GM19467 (cell line): ENCODE results near the gene RGL4.

Experiments
- ATAC-seq: cut with Tn5 transposase; IDR thresholded peaks from one replicate; pipeline ENCODE4 v1.9.1; 2021; ENCODE audit warnings: mild to moderate bottlenecking, moderate library complexity; ENCODE audit not compliant: unreplicated experiment

The RGL4 gene

DNA sequence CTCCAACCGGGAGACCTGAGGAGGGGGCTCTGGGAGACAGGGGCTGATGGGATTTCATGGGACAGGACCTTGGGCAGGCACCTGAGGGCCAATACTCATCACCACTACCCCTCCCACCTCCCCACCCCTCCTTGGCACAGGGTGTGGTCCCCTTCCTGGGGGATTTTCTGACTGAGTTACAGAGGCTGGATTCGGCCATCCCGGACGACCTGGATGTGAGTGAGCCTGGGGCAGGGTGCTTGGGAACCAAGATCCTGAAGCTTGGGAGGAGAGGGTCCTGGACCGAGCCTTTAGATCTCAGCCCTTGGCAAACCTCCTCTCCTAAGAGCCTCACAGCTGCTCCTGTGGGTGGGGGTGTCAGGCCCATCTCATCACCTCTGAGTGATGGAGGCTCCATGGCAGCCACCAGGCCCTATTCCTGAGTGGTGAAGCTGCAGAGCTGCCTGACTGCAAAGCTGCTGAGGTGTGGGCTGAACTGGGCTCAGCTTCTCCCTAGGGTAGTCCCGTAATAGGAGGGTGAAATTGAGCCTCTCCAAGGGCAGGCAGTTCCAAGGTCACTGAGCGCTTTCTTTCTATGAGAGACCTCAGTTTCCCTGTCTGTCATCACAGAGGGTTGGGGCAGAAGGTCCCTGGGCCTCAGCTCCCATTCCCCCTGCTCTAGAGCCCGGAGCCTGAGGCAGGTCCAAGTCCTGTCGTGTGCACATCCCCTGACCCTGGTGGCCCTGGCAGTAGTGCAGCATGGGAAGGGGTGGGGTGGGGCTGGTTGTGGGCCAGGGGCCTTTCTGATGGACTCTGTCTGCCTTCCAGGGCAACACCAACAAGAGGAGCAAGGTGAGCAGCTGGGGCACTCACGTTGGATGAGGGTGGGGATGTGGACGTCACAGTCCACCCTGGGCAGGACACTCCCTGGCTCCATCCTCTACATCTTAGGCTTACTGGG lies 6.5 kb downstream of the RGL4 start:
- no peak for ATAC-seq

DNA sequence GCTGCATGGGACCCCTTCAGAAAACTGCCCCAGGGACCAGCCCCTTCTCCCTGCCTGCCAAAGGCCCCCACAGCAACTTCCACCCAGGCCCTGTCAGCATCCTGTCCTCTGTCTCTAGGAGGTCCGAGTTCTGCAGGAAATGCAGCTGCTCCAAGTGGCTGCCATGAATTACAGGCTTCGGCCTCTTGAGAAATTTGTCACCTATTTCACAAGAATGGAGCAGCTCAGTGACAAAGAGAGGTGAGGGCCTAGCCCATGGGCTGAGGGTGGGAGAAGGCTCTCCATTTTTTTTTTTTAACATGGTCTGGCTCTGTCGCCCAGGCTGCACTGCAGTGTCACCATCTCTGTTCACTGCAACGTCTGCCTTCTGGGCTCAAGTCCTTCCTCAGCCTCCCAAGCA lies 7.3 kb downstream of the RGL4 start:
- no peak for ATAC-seq

DNA sequence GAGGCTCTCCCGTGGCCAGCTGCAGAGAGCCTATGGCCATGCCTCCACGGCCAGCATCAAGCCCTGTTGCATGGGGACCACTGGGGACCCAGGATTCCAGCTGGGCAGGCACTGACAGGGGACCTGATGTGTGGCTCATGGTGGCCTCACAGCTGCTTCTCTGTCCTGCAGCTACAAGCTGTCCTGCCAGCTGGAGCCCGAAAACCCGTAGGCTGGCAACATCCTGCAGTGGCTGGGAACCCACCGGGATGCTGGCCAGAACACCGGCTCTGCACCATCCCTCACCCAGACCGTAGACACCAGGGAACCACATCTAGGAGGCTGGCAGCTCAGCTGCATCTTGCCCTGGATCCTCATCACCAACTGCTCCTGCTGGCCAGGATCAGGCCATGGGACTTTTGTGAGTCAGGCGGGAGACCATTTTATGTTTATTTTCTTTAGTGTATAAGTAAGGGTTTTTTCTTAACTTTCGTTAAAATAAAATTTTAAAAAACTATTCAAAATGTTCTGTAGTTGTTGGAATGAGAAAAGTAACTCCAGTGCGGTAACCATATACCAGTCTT lies 7.9 kb downstream of the RGL4 start:
- ATAC-seq: no peak

DNA sequence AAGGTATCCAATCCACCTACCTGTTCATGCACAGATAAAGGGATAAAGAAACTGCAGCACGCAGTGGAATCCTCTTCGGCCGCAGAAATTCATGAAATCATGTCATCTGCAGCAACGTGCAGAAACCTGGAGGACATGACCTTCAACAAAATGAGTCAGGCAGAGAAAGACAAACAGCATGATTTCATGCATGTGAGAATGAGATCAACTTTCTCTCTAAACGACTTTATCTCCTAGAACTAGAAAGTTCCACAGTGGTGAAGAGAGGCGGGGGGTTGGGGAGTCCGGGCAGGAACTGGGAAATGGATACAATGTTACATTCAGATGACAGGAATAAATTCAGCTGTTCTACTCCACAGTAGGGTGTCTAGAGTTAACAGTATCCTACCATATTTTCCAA lies 9.9 kb downstream of the RGL4 start:
- no peak for ATAC-seq

DNA sequence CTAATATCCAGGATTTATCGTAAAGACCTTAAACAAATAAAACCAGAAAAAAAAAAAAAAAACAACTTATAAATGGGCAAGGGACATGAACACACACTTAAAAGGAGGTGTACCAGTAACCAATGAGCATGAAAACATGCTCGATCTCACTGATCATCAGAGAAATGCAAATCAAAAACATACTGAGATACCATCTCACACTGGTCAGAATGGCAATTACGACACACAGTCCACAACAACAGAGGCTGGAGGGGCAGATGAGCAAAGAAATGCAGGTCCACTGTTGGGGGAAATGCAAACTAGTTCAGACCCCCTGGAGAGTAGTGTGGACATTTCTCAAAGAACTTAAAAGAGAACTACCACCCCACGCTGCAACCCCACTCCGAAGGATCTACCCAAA lies 13.2 kb downstream of the RGL4 start:
- ATAC-seq: no peak

DNA sequence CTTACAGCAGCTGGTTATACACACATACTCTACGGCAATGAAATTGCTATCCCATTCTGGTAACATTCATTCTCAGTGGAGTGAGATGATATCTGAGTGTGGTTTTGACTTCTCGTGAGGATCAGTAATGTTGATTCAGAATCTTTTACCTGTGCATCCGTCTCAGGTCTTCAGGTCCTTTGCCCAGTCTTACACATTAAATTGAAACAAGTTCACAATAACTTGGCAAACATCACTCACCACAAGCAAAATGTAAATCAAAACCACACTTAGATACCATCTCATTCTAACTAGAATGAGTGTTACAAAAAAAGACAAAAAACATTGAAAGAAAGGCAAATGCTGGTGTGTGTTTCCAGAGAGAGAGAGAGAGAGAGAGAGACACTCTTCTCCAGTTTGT lies 14.0 kb downstream of the RGL4 start:
- ATAC-seq: no peak

DNA sequence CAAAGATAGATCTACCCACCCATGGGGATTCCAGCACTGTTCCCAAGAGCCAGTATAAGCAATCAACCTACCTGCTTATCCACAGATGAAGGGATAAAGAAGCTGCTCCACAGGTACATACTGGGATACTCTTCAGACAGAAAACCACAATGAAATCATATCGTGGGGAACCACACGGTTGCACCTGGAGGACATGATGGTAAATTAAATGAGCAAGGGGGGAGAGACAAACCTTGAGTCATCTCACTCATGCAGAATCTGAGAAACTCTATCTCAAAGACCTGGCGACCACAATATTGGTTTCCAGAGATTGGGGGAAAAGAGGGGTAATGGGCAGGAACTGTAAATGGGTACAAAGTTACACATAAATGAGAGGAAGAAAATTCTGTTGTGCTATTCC lies 14.5 kb downstream of the RGL4 start:
- no peak for ATAC-seq

DNA sequence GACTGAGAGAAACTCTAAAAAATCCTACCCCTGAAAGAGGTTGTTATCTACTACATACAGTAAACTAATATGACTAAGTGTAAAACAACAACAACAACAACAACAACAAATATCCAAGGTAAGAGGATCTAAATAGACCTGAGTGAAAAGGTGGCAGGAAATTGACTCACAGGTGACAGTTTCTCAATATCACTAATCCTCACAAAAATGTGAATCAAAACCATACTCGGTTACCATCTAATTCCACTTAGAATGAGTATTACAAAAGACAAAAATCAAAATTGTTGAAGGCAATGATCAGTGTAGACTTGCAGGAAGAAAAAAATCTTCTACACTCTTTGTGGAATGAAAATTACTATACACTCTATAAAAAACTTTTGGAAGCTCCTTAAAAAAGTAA lies 17.5 kb downstream of the RGL4 start:
- ATAC-seq: no peak

DNA sequence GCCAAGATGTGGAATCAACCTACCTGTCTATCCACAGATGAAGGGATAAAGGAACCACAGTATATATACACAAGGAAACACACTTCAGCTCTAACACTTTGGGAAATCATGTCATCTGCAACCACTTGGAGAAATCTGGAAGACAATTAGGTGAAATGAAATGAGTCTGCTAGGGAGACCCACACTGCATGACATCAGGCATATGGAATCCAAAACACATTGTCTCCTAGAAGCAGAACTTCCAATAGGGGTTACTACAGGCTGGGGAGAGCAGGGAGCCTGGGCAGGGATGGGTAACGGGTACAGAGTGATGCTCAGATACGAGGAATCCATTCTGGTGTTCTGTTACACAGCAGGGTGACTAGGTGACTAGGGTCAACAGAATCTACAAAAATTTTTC lies 18.3 kb downstream of the RGL4 start:
- ATAC-seq: no peak

DNA sequence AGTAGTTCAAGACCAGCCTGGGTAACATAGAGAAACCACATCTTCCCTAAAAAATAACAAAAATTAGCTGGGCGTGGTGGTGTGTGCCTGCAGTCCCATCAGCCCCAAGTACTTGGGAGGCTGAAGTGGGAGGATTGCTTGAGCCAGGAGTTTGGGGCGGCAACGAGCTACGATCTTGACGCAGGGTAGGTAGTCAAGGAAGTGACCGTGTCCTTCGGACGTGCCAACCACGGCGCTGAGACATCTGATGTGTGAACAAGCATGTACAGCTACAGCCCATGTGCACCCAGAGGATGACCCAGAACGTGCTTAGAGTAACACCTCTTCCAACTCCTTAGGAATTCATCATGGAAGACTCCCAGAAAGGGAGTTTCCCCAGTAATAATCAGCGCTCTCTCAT lies 21.4 kb downstream of the RGL4 start:
- ATAC-seq: no peak

DNA sequence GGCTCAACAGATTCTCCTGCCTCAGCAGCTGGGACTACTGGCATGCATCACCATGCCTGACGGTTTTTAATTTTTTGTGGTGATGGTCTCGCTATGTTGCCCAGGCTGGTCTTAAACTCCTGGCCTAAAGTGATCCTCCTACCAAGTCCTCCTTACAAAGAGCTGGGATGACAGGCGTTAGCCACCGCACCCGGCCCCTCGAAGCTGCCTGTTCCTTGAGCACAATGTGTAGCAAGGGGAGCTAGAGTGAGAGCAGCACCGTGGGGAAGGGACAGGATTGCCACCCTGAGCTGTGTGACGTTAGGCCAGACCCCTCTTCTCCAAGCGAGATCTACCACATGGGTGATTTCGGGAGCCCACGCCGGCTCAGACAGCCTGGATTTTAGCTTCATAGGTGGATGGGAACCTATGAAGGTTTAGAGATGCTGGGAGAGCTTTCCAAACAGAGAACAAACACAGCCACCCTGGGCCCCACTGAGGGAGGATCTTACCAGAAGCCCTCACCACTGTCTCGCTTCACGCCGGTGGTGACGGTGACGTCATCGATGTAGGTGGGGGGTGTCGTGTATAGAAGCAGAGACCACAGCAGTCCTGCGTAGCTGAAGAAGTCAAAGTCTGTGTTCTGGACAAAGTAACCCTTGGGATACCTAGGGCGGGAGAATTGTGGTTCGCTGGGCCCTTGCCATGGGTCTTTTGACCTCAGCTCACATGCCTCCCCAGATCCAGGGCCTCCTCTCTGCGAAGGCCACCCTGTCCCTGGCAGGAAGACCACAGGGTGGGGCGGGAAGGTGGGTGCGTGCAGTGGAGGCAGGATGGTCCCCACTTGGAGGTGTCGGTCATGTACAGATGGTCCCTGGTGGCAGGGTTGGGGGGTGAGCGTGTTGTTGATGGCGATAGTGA lies 23.1 kb downstream of the RGL4 start:
- no peak for ATAC-seq

DNA sequence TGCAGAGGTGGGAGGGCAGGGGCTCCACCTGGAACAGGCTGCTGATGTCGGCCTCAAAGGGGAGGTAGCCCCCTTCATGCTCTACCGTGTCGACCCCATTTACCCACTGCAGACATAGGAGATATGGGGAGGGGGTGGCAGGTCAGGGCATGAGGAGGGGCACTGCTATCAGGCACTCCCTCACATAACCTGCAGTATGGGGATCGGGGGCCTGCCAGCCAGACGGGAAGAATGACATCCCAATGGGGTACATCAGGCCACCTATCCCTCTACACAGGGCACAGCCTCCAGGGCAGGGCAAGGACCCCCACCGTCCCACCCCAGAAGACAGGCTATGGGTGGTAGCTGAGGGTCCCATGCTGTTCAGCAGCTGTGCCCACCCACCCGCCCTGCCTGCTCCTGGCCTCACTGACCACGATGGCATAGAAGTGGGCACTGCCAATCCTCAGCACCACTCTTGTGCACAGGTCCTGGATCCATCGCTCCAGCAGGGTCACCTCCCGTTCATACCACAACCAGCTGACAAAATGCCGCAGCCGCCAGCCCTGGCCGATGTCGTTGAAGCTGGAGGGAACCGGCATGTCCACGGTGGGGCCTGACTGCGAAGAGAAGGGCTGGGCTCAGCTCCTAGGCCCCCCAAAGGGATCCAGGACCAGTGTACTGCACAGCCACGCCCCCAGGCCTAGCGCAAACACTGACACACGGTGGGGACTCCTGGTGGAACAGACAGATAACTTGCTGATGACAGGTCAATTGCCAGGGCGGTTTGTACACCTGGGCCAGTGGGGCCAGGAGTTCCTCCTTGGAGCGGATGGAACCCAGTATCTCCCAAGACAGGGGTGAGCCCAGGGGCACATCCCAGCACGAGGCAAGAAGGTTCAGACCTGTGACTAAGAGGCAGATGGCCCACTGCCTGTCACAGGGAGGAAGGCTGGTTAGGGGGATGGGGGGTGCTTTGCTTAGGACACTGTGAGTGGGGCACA lies 24.1 kb downstream of the RGL4 start:
- ATAC-seq: no peak

DNA sequence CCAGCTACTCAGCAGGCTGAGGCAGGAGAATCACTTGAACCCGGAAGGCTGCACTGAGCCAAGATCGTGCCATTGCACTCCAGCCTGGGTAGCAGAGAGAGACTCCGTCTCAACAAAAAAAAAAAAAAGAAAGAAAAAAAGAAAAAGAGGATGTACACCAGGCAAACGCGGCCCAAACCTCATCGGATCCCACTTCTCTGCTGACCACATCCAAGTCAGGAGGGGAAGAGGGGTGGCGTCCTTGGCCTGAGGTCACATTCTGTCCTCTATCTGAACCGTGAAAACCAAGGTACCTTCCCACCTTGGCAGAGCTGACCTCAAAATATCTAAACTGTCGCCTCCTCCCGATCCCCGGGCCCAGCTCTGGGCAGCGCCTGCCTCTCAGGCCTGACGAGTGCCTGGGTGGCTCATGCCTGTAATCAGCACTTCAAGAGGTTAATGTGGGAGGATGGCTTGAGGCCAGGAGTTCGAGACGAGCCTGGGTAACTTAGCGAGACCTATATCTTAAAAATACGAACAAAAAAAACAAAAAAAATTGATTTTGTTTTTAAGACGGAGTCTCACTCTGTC lies 25.1 kb downstream of the RGL4 start:
- ATAC-seq: no peak

DNA sequence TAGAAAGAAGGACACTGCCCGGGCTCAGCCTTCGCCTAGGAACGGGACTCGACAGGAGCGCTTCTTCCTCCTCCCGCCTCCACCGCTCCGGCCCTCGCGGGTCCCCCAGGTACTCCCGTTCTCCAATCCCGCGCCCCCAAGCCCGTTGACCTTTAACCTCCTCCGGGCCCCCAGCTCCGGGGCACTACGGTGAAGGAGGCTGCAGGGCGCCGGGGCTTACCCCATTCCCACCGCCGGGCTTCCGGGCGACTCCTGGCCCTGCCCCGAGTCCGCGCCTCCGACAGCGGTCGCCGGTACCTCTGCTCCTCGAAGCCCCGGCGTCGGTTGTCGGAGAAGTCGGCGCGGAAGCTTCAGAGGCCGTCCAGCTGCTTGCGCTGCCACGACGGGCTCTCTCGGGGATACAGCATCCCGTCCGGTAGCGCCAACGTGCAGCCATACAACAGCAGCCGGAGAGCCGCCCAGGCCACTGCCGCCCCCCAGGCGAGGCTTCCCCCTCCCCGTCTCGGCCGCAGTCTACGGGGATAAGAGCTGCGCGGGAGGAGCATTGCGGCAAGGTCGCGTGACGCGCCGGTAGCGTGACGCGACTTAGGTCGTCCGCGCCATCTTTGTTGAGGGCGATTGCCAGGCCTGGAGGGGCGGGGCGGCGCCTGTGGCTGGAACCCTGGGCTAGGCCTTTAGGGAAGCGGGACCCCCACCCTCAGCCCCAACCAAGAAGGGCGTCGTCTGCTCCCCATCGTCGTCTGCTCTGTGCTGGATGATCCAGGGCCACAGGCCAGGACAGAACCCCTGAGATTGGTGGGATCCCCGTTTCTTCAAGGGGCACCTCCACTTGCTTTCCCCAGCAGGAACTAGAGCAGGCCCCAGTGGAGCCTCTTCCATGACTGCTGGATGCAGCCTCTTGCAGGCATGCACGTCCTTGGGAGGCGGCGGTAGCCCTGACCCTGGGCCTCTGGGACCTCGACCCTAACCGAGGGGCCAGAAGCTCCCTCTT lies 26.3 kb downstream of the RGL4 start:
- ATAC-seq: no peak

DNA sequence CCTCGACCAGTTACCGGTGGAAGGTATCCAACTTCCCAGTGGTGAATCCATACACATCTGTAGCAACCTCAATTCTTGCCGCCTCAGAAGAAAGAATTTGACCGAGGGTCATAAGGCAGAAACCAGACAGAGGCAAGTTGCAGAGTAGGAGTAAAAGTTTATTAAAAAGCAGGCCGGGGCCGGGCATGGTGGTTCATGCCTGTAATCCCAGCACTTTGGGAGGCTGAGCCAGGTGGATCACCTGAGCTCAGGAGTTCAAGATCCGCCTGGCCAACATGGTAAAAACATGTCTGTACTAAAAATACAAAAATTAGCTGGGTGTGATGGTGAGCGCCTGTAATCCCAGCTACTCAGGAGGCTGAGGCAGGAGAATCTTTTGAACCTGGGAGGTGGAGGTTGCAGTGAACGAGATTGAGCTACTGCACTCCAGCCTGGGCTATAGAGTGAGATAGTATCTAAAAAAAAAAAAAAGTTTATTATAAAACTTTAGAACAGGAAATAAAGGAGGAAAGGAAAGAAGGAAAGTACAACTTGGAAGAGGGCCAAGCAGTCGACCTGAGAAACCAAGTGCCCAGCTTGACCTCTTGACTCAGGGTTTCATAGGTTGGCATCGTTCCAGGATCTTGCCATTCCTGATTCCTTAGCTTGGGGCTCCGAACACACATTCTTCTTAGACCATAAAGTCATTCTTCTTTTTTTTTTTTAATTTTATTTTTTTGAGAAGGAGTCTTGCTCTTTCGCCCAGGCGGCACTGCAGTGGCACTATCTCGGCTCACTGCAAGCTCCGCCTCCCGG lies 27.8 kb downstream of the RGL4 start:
- ATAC-seq: no peak

DNA sequence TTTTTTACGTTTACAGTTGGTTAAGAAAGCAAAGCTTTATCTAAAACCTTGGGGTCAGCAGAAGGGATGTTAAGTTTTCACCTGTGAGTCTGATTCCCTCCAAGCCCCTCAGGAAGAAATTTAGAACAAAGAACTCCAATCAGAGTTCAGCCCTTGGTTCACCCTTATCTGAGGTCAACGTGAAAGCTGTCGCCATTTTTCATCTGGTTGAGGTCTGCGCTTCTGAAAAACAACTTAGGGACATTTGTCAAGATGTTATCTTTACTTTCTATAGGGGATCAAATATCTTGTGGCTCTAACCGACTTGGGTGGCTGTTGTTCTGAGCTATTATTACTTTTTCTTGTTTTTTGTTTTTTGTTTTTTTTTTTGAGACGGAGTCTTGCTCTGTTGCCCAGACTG lies 30.0 kb downstream of the RGL4 start:
- ATAC-seq: no peak

DNA sequence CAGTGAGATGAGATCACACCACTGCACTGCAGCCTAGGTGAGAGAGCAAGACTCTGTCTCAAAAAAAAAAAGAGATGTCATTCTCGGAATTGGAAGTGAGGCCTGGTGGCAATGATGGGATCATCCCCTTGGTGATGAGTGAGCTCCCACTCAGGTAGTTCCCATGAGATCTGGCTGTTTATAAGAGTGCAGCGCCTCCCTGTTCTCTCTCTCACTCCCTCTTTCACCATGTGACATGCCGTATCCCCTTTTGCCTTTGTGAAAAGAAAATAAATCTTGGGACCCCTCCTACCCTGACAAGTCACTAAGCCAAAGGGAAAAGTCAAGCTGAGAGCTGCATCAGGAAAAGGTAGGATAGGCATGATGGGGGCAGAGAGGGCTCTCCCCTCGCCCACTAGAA lies 31.3 kb downstream of the RGL4 start:
- ATAC-seq: no peak

DNA sequence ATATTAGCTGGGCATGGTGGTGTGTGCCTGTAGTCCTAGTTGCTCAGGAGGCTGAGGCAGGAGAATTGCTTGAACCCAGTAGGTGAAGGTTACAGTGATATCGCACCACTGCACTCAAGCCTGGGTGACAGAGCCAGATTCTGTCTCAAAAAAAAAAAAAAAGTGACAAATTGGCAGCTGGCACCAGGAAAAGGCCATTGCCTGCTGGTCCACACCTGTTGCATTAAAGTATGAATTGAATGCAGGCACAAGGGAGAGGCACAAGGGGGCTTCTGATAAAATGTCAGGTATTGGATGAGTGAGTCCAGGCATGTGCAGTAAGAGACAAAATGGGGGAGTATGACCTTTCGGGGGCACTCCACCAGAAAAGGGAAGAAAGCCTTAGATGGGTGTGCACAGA lies 31.9 kb downstream of the RGL4 start:
- no peak for ATAC-seq
